NOMO-1 treated with dmso at 0.1 percent for 144 hours (cell line): Measurements from ENCODE around the gene GOT1.

Experiments used
- DNase-seq: peaks from one replicate; lab custom pipeline; 2025; ENCODE audit not compliant: unreplicated experiment; lab: John Stamatoyannopoulos, UW

Gene GOT1

GRCh38 chr10:99364125-99364524, 66.3 kb downstream of the GOT1 start:
- DNase-seq = no peak

- no peak for DNase-seq
These were observed 69.5 kb downstream of the GOT1 start for GRCh38 chr10:99360934-99361333.

- DNase-seq = no peak
These were observed 72.3 kb downstream of the GOT1 start for GRCh38 chr10:99358101-99358500.

GRCh38 chr10:99357691-99358090, 72.7 kb downstream of the GOT1 start:
- no peak for DNase-seq

- DNase-seq = no peak
These were observed 77.2 kb downstream of the GOT1 start for GRCh38 chr10:99353182-99353581.

GRCh38 chr10:99347672-99348071, 82.8 kb downstream of the GOT1 start:
- no peak for DNase-seq
